IPS DF 4.7 (cell line): ENCODE results near the gene GAPDHS.

Experiments used
- DNase-seq: peaks from one replicate; pipeline ENCODE4 v3.0.0-alpha.2; 2013; ENCODE audit warnings: low spot score; ENCODE audit errors: extremely low read depth

GAPDHS gene

GRCh38 chr19:35510626-35510964 lies 22.7 kb upstream of the GAPDHS start:
- DNase-seq, result no peak

GRCh38 chr19:35511337-35511736 lies 21.9 kb upstream of the GAPDHS start:
- no peak for DNase-seq

- no peak for DNase-seq
These were observed 20.2 kb upstream of the GAPDHS start for GRCh38 chr19:35512831-35513627.

GRCh38 chr19:35513628-35514281 lies 19.5 kb upstream of the GAPDHS start, which contains the start of gene DMKN:
DMKN (minus strand) TSS chr19:35513649; CDS start chr19:35513475, 174 bp downstream.
- no peak for DNase-seq

GRCh38 chr19:35514282-35514809 lies 18.9 kb upstream of the GAPDHS start:
- no peak for DNase-seq

- no peak for DNase-seq
These were observed 16.9 kb upstream of the GAPDHS start for GRCh38 chr19:35516310-35516709.

GRCh38 chr19:35517342-35517741 lies 15.9 kb upstream of the GAPDHS start:
- DNase-seq, result no peak

GRCh38 chr19:35518313-35518712 lies 14.9 kb upstream of the GAPDHS start:
- DNase-seq, result no peak

GRCh38 chr19:35519291-35519690 lies 14.0 kb upstream of the GAPDHS start:
- no peak for DNase-seq

GRCh38 chr19:35521124-35521743 lies 12.0 kb upstream of the GAPDHS start:
- no peak for DNase-seq

- no peak for DNase-seq
These were observed 10.4 kb upstream of the GAPDHS start for GRCh38 chr19:35522745-35523327.

- no peak for DNase-seq
These were observed 8.9 kb upstream of the GAPDHS start for GRCh38 chr19:35524181-35524837.

- no peak for DNase-seq
These were observed 7.4 kb upstream of the GAPDHS start for GRCh38 chr19:35525873-35526272.

- no peak for DNase-seq
These were observed 4.8 kb upstream of the GAPDHS start, which contains the start of gene SBSN for GRCh38 chr19:35528218-35529038. SBSN (minus strand) TSS chr19:35528311; CDS start chr19:35528281, 30 bp downstream.

GRCh38 chr19:35529241-35530218 lies 3.7 kb upstream of the GAPDHS start:
- no peak for DNase-seq

- DNase-seq, result no peak
These were observed 2.0 kb upstream of the GAPDHS start for GRCh38 chr19:35531291-35531690.

- DNase-seq, result no peak
These were observed 651 bp downstream of the GAPDHS start for GRCh38 chr19:35533822-35534392.

- no peak for DNase-seq
These were observed 1.7 kb downstream of the GAPDHS start for GRCh38 chr19:35534803-35535480.
